Frontal cortex (tissue), 4 donors: ENCODE results near the gene ABCE1. TPM values are rescaled to one million over a fixed set of nuclear protein-coding genes. Genes with fewer than 3 reads are reported as not detected.

Experiments
- DNase-seq, 2 donors: peaks; one replicate each; pipeline ENCODE4 v3.0.0; 2012; ENCODE audit warnings: low spot score in 2 of 2
- FAIRE-seq: peaks from 2 replicates; lab custom pipeline; 2012; peaks lifted over from hg19 to GRCh38; lab: Jason Lieb, UNC
- small RNA-seq: library from RNA; depleted of rRNA; stranded (forward); fragments of <200 nt; gene quantifications from one replicate; pipeline ENCODE3, GENCODE V24; 2014
- total RNA-seq: library from RNA; depleted of rRNA; stranded (reverse); fragments of >200 nt; gene quantifications from one replicate; pipeline ENCODE4 v1.2.3, GENCODE V29; 2014
- donor health status: control.
- donor health status: control.
- donor health status: control.

ABCE1 gene
- total RNA-seq, 1 donor from 2014 or later = 133 TPM

DNA sequence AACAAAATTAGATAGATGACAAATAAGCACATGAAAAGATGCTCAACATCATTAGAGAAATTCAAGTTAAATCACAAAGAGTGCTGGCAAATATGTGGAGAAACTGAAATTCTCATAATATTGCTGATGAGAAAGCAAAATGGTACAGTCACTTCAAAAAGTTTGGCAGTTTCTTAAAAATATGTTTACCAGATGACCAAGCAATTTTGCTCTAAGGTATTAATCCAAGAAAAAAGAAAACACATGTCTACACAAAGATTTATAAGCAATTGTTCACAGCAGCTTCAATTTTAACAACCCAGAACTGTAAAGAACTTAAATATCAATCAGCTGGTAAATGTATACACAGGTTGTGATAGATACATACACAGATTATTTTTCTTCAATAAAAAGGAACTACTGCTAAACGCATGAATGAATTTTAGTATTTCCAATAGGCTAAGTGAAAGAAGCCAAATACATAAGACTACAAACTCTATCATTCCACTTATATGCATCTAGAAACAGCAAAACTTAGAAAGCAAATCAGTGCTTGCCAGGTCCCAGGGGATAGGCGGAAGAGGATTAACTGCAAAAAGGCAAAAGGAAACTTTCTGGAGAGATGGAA, 70.6 kb downstream of the ABCE1 start:
- no peak for FAIRE-seq
- no peak for DNase-seq

GRCh38 chr4:145170223-145170622, 72.1 kb downstream of the ABCE1 start:
- DNase-seq (no peak), FAIRE-seq (no peak)

- DNase-seq = no peak
- FAIRE-seq = no peak
Observed at GRCh38 chr4:145171911-145172310, 73.8 kb downstream of the ABCE1 start.

- FAIRE-seq = no peak
Observed at GRCh38 chr4:145176641-145177432, 78.7 kb downstream of the ABCE1 start.

DNA sequence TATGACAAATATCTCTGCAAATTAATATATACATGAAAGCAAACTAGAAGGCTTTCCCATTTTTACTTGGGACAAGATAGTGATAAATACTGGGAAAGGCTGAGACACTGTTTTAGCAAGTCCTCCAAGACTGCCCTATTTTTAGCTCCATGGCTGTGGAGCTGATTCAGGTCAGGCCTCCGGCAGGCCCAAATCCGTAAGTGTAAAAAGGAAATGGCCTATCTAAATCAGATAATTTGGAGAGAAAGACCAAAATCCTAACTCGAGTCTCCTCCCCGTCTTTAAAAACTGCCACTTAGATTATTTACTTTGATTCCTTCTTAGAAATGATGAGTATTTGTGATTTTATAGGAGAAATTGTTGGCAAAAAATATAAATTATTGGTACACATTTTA, 79.4 kb downstream of the ABCE1 start:
- FAIRE-seq (no peak), DNase-seq (no peak)

More at GRCh38 chr4:145176641-145177432, 78.7 kb downstream of the ABCE1 start:
- no peak for DNase-seq

DNA sequence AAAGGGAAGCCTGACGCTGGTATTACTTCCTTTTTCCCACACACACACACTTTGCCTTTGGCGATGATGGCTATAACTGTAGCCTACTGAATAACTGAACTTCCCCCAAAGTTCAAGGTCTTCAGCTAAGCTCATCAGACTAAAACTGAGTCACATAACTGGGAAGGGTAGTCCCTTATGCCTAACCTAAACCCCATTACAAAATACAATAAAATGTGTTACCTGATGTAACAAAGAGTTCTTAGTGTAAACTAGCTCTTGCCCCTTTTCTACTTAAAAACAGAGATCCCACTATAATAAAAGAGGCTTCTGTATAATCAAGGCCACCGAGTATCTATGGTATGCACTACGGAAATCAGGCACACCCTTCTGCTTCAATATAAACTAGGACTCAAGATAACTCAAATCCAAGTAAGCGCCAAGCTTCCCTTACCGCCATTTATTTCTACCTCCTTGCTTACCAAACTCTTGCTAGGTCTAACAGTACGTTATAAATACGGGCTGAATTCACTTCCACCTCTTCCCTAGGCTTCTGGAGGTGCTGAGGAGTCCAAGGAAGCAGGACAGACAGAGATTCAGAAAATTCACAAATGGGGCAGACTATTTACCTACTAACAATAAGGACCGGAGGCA, 79.9 kb downstream of the ABCE1 start:
- DNase-seq (no peak), FAIRE-seq (no peak)

DNA sequence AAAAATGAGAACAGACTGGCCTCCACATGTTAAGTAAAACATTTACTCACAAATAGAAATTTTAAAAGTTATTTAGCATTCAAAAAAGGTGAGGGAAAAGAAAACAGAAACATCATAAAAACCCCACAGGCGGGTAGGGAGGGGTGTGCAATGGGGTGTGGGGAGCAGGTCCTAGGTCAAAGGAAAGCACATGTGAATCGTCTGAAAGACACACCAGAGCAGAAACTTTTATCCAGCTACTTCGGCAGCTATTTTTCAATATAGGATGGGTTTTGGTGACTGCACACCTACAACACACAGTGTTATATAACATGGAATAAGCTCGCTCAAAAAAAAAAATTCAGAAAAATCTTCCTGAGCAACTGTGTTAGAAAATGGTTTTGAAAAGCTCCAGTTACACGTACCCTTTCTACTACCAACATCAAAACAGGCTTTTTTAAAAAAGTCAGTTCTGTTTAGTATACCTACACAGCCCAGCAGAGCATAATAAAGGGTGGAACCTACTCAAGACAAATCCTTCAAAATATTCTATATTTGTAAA, 80.7 kb downstream of the ABCE1 start:
- FAIRE-seq (no peak), DNase-seq (no peak)

Small RNAs within 50 kb of the gene (small RNA-seq; reads per million reads assigned to genes)
- not detected for gene RF00019

Other genes with a start within 250 kb of the ABCE1 start
- 29.3 TPM for gene ANAPC10, start 115 bp upstream of the ABCE1 start, total RNA-seq
- 33.4 TPM for gene OTUD4, start 82.3 kb downstream of the ABCE1 start, total RNA-seq